ENCODE results near the gene KHDC3L.

Gene KHDC3L

GRCh38 chr6:73409395-73409794 lies 46.9 kb downstream of the KHDC3L start:
- in situ Hi-C loops (cut with MboI; ENCODE audit: low pct_unique_long_range_greater_than_20kb, low sequenced_read_pairs), result no loop called here
- DNase-seq, result no peak

- in situ Hi-C loops (cut with MboI; ENCODE audit: low pct_unique_long_range_greater_than_20kb, low sequenced_read_pairs), result no loop called here
- no peak for DNase-seq
Measured at GRCh38 chr6:73413102-73413501, 50.6 kb downstream of the KHDC3L start.

Measured in KBM-7 (cell line).